ENCODE data around the gene PFAS.

Gene PFAS

DNA sequence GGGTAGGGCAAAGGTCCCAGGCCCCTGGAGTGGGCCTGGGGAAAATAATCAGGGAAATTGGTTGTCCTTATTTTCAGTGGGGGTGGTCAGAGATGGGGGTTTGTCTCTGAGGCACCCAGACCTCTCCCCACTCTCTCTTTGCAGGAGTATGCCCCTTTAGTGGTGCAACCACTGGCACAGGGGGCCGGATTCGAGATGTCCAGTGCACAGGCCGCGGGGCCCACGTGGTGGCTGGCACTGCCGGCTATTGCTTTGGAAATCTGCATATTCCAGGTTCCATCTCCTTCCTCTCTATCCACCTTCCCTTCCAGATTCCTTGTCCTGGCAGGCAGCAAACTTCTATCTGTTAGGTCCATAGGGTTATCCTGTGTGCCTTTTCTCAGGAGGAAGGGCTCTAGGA, 7.6 kb downstream of the PFAS start:
- no peak for DNase-seq (ENCODE audit: low read depth in 2 of 2)
- TF ChIP-seq, protein P1, sequence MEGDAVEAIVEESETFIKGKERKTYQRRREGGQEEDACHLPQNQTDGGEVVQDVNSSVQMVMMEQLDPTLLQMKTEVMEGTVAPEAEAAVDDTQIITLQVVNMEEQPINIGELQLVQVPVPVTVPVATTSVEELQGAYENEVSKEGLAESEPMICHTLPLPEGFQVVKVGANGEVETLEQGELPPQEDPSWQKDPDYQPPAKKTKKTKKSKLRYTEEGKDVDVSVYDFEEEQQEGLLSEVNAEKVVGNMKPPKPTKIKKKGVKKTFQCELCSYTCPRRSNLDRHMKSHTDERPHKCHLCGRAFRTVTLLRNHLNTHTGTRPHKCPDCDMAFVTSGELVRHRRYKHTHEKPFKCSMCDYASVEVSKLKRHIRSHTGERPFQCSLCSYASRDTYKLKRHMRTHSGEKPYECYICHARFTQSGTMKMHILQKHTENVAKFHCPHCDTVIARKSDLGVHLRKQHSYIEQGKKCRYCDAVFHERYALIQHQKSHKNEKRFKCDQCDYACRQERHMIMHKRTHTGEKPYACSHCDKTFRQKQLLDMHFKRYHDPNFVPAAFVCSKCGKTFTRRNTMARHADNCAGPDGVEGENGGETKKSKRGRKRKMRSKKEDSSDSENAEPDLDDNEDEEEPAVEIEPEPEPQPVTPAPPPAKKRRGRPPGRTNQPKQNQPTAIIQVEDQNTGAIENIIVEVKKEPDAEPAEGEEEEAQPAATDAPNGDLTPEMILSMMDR (IDR thresholded peaks at IDR 0.05; ENCODE audit: low read depth, low read length): no peak
- H3K4me3 ChIP-seq (replicated peaks in 1 of 2; ENCODE audit: low read depth in 2 of 2, low read length in 2 of 2): no peak overlapping the region

DNA sequence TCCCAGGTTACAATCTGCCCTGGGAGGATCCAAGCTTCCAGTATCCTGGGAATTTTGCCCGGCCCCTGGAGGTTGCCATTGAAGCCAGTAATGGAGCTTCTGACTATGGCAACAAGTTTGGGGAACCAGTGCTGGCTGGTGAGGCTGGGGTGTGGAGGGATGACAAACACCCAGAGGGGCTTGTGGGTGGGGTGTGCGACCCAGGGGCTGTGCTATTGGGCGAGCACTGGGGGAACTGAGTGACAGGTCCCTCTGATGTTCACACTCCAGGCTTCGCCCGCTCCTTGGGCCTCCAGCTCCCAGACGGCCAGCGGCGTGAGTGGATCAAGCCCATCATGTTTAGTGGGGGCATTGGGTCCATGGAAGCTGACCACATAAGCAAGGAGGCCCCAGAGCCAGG, 8.7 kb downstream of the PFAS start:
- TF ChIP-seq, protein P1 (IDR thresholded peaks at IDR 0.05; ENCODE audit: low read depth, low read length): no peak
- H3K4me3 ChIP-seq (replicated peaks in 1 of 2; ENCODE audit: low read depth in 2 of 2, low read length in 2 of 2): no peak overlapping the region
- DNase-seq (ENCODE audit: low read depth in 2 of 2): no peak

DNA sequence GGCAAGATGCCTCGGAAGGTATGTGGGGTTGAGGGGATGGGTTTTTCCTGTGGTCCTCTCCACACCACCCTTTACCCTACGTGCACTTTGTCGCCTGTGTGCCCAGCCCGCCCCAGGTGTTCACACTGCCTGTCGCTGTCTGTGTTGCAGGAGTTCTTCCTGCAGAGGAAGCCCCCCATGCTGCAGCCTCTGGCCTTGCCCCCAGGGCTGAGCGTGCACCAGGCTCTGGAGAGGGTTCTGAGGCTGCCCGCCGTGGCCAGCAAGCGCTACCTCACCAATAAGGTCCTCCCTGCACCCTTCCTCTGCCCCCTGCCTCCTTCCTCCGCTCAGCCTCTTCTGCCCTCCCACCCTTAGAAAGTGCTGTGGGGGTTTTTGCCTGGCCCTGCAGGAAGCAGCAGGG, 15.2 kb downstream of the PFAS start:
- no peak for DNase-seq (ENCODE audit: low read depth in 2 of 2)
- TF ChIP-seq, protein P1 (IDR thresholded peaks at IDR 0.05; ENCODE audit: low read depth, low read length): no peak
- no peak overlapping the region for H3K4me3 ChIP-seq (replicated peaks in 1 of 2; ENCODE audit: low read depth in 2 of 2, low read length in 2 of 2)

DNA sequence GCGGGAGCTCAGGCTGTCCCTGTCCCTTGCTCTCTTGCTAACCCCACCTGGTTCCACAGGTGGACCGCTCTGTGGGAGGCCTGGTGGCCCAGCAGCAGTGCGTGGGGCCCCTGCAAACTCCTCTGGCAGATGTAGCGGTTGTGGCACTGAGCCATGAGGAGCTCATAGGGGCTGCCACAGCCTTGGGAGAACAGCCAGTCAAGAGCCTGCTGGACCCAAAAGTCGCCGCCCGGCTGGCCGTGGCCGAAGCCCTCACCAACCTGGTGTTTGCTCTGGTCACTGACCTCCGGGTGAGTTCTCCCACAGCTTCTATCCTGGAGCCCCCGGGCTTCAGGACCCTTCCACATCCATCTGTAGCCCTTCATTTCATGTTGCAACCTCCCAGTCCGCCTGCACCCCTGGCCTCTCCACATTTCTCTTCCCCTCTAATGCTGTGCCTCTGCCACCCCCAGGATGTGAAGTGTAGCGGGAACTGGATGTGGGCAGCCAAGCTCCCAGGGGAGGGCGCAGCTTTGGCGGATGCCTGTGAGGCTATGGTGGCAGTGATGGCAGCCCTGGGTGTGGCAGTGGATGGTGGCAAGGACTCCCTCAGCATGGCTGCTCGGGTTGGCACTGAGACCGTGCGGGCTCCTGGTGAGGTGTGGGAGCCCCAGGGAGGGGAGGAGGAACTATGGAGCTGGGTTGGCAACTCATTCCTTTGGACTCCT, 15.9 kb downstream of the PFAS start:
- no peak overlapping the region for H3K4me3 ChIP-seq (replicated peaks in 1 of 2; ENCODE audit: low read depth in 2 of 2, low read length in 2 of 2)
- DNase-seq (ENCODE audit: low read depth in 2 of 2): no peak
- TF ChIP-seq, protein P1 (IDR thresholded peaks at IDR 0.05; ENCODE audit: low read depth, low read length): no peak

DNA sequence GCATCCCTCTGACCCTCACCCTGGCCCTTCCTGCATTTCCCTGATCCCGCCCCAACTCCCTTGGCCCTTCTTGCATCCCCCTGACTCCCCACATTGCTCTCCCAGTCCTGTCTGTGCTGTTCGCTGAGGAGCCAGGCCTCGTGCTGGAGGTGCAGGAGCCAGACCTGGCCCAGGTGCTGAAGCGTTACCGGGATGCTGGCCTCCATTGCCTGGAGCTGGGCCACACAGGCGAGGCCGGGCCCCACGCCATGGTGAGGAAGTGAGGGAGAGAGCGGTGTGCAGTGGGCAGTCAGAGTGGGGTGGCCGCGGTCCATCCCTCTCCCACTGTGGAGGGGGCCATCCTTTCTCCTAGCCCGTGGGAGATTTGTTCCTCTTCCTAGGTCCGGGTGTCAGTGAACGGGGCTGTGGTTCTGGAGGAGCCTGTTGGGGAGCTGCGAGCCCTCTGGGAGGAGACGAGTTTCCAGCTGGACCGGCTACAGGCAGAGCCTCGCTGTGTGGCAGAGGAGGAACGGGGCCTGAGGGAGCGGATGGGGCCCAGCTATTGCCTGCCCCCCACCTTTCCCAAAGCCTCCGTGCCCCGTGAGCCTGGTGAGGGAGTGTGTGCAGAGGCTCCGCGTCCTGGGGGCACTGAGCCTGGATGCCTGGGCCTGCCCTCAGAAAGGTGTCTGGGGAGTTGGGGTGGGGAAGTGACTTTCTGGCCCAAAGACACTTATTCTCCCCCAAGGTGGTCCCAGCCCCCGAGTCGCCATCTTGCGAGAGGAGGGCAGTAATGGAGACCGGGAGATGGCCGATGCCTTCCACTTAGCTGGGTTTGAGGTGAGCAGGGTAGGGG, 17.8 kb downstream of the PFAS start:
- no peak overlapping the region for H3K4me3 ChIP-seq (replicated peaks in 1 of 2; ENCODE audit: low read depth in 2 of 2, low read length in 2 of 2)
- no peak for DNase-seq (ENCODE audit: low read depth in 2 of 2)
- TF ChIP-seq, protein P1 (IDR thresholded peaks at IDR 0.05; ENCODE audit: low read depth, low read length): no peak

DNA sequence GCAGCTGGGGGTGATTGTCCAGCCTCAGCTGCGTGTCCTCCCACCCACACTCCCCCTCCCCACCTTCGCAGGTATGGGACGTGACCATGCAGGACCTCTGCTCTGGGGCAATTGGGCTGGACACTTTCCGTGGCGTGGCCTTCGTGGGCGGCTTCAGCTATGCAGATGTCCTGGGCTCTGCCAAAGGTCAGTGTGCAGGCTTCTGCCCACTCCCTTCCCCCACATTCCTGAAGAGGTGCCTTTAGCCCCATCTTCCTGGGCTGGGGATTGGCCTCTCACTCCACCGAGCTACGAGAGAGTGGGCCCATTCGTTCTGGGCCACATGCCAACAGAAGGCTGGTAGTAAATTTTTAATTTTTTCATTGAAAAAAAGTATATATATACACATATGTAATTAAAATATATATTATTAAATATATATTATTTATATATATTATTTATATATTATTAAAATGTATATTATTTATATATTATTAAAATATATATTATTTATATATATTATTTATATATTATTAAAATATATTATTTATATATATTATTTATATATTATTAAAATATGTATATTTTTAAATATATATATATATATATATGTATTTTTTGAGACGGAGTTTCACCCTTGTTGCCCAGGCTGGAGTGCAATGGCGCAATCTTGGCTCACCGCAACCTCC, 18.5 kb downstream of the PFAS start:
- H3K4me3 ChIP-seq (replicated peaks in 1 of 2; ENCODE audit: low read depth in 2 of 2, low read length in 2 of 2): no peak overlapping the region
- DNase-seq (ENCODE audit: low read depth in 2 of 2): no peak
- TF ChIP-seq, protein P1 (IDR thresholded peaks at IDR 0.05; ENCODE audit: low read depth, low read length): no peak
